Measurements from ENCODE around the gene RASAL1.

Gene RASAL1

DNA sequence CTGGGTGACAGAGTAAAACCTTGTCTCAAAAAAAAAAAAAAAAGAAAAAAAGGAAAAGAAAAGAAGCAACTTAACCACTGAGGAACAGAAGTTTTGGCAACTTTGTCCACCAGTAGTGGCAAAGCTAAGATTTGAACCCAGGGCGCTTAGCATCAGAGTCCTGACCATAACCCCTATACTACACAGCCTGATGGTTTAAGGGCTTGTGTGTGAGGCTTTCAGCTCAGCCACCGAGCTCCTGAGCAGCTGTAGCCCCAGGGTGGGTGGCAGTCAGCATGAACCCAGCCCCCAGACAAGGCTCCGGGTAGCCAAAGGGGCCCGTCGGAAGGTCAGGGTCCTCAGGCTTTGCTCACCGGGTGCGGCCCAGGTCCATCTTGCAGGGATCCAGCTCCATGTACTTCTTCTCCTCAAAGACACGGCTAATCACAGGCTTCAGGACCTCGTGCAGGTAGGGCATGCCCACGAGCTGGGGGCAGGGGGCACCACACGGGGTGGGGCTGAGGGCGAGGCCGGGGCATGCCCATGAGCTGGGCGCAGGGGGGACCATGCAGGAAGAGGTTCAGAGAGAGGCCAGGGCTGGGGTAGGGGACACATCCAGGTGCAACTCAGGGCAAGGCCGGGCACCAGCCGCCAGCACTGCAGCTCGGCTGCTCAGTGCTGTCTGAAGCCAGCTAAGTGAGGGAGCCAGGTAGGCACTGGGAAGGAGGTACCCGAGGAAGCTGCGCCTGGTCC, 20.9 kb downstream of the RASAL1 start:
- no peak for DNase-seq

DNA sequence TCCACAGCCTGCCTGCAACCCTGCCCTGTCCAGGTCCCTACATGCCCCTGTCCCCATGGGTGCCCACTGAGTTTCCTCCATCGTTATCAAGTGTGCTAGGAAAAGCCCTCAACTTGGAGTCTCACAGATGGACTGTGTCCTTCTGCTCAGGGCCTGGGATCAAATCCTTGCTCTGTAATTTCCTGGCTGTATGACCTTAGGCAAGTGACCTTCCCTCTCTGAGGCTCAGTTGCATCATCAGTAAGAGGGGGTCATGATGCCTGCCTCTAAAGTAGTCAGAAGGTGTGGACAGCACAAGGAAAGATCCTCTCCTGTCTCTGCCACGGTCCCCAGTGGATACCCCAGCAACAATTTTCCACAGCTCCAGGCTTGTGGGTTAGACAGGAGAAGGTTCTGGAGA, 22.2 kb downstream of the RASAL1 start:
- no peak for DNase-seq

DNA sequence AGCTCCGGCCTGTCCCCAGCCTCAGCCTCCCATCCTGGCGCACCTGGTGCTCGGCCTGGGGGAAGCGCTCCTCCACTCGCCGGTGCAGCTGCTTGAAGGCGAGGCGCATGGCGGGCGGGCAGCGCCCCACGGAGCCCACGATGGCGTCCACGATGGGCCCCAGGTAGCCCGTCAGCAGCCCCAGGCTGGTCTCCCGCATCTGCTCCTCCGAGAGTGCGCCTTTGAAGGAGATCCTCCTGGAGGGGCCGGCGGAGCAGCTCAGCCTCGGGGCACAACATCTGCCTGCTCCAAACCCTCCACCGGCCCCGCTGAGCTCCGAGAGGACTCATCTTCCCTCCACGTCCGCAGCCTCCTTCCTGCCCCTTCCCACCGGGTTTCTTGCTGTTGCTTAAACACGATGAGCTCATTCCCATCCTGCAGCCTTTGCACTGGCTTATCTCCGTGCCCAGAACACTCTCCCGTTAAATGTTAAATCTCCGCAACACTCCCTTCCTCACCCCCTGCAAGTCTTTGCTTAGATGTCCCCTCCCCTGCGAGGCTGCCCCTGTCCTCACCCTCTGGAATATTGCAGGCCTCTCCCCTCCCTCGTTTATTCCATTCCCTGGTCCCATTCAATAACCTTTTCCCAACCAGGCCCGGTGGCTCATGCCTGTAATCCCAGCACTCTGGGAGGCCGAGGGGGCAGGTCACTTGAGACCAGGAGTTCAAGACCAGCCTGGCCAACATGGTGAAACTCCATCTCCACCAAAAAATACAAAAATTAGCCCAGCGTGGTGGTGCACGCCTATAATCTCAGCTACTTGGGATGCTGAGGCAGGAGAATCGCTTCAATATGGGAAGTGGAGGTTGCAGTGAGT, 23.3 kb downstream of the RASAL1 start:
- DNase-seq = no peak

DNA sequence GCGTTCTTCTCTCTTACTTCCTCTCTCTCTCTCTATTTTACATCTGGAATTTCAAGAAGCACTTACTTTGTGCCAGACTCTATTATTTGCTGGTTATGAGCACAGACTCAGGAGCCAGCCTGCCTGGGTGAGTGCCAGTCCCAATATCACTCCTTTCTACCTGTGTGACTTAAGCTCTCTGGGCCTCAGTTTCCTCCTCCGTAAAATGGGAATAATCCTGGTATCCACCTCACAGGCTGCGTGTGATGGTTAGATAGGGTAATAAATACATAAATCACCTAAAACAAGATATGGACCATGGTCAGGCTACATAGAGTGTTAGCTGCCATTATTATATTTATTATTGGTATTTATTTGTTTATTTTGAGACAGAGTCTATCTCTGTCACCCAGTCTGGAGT, 24.3 kb downstream of the RASAL1 start:
- DNase-seq = no peak

DNA sequence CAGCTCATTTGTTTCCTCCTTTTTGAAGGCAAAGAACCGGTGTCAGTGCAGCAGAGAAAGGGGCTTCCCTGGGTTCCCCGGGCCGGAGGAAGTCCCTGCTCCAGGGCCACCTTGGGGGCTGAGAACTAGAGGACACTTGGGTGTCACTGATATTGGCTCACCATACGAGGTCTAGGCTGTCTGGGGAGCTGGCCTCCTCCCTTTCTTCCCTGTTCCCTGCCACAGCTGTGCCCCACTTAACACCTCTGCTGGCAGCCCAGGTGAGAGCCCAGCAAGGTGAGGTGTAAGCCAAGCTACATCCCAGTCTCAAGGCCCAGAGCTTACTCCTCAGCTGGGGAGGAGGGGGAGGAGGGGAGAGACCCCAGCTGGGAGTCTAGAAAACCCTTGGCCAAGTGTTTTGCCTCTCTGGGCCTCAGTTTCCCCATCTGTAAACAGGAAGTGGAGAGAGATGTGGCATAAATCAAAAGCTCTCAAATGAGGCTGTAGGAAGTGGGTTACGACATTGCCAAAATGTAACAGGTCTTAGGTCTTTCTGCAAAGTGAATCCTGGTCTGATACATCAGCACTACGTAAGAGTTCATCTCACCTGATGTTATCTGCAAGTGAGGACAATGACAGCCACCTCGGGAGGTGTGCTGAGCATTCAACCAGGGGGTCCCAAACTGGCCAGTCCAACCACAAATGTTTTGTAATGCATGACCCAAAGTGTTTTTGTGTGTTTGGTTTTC, 25.5 kb downstream of the RASAL1 start:
- no peak for DNase-seq

DNA sequence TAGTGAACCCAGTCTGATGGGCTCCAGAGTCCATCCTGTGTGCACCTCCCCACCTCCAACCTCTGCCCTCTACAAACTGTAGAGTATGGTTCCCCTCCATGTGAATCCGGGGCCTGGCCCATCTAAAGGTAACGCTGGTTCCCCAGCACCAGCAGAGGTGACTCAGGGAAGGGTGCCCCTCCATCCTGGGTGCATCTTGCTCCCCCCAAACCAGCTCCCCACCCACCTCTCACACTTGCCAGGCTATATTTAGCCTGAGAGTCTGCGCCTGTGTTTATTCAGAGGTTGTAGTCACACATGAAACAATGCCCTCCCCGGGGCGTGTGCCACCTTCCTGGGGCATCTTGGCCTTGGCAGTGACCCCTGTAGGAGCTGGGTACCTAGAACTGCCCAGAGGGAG, 26.2 kb downstream of the RASAL1 start:
- DNase-seq = no peak

DNA sequence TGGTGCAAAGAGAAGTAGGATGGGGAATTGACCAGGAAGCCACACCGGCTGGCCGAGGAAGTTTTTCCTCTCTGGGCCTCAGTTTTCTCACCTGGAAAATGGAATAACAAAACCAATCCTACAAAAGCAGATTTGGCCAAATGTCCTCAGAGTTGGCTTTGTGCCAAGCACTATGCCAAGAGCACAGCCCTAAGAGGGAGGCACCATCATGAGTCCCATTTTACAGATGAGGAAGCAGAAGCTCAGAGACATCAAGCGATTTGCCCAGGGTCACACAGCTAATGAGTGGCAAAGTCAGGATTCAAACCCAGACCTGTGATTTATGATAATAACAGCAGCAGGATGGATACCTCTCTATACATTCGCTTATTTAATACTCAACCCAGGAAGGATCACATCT, 27.3 kb downstream of the RASAL1 start:
- no peak for DNase-seq

DNA sequence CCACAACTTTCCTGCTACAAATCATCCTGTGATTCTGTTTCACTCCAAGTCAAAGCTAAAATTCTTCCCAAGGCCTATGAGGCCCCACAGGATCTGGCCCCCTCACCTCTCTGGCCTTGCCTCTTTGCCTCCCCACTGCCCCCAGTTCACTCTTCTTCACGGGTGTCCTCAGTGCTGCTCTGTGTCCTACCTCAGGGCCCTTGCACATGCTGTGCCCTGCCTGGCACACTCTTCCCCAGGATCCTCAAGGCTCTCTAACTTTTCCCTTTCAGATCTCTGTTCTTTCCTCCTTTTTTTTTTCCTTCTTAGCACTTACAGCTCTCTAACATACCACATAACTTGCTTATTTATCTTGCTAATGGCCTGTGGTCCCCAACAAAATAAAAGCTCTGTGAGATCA, 29.2 kb downstream of the RASAL1 start:
- DNase-seq = no peak

DNA sequence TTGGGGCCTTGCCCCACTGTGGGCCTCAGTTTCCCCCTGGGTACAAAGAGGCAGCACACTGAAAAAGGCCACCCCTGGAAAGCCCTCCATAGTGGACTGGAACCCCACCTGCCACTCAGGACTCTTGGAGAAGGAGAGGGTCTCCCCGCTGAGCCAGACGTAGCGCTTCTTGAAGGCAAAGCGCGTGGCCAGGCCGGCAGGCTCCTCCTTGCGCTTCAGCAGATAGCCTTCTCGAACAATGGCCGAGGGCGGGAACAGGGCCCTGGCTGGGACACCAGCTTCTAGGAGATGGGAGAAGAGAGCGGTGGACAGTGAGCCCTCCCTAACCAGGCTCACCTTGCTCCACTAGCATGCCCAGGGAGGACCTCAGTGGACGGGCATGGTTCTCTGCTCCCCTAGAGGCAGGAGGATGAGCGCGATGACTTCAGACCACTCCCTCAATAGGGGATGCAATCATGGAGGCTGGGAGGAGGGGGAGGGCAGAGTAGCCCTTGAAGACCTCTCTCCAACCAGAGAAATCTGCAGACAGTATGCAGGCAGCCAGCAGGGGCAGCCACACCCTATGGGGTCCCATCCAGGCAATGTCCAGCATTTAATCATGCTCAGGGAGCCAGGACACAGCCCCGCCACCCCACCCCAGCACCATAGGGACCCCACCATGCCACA, 29.8 kb downstream of the RASAL1 start:
- no peak for DNase-seq

DNA sequence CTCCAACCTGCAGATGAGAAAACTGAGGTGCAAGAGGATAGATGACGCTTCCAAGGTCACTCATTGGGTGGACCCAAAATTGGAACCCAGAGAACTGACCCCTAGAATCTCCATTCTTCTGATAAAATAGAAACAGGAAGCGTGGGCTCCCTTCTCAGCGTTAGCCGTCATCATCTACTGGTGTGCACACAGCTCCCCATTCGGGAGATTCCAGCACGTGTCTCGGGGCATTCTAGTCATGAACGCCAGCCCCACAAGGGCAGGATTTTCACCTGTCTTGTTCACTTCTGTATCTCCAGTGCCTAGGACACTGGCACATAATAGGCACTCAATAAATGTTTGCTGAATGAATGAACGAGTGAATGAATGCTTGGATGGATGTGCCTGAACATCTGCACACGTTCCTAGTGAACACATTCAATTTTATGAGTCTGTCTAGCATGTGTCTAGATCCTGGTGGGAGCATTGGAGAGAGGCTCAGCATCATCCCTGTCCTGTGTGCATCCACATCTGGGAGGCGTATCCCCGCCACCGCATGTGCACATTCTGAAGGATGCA, 30.5 kb downstream of the RASAL1 start:
- DNase-seq = no peak

DNA sequence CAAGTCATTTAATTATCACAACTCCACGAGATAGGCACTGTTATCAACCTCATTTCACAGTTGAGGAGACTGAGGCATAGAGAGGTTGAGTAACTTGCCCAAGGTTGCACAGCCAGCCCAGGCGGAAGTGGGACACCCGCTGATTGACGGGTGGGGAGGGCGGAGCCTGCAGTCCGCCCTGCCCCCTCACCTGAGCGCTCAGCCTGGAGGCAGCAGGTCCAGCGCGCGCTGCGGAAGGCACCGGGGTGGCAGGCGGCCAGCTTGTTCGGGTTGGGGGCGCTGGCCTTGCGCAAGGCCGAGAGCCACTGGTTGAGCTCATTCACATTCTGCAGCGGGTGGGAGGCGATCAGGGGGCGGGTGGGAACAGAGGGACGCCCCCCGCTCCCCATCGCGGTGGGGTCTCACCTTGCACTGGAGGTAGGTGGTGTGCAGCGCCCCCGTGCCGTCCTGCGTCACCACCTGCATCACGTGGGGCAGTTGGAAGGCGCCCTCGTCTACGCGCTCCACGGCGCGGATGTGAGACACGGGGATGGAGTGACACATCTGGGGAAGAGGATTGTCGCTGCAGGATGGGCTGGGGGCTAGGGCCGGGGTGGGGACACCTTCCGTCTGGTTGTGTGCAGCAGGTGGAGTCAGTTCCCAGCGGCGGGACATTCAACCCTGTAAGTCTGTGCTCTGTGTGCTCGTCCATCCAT, 31.7 kb downstream of the RASAL1 start:
- DNase-seq = no peak

DNA sequence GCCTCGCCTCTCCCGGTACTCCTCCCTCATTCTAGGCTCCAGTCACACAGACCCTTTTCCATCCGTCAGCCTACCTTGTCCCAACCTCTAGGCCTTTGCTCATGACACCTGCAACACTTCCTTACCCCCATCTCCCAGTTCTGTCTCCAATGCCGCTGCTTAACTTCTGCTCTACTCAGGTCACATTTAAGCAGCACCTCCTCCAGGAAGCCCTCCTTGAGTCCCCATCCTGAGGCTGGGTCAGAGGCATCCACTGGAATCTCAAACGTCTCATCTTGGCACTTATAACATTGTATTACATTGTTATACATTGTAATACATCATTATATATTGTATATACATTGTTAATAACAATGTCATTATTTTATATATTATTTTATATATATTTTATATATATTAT, 32.8 kb downstream of the RASAL1 start:
- DNase-seq = no peak

DNA sequence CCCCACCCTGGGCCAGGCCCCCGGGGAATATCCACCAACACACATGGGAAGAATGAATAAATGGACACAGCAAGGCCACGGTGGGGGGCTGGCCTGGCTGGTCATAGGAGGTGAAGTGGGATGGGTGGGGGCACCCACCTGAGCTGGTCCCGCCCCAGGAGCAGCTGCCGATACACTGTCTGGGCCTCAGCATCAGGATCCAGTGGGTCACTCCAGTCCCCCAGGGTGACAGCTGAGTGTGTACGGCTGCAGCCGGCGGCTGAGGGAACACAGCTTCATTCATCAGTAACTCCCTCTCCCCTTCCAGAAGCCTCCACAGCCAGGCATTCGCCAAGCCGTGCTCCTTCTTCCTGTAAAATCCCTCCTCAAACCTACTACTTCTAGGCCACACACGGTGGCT, 33.8 kb downstream of the RASAL1 start:
- no peak for DNase-seq

DNA sequence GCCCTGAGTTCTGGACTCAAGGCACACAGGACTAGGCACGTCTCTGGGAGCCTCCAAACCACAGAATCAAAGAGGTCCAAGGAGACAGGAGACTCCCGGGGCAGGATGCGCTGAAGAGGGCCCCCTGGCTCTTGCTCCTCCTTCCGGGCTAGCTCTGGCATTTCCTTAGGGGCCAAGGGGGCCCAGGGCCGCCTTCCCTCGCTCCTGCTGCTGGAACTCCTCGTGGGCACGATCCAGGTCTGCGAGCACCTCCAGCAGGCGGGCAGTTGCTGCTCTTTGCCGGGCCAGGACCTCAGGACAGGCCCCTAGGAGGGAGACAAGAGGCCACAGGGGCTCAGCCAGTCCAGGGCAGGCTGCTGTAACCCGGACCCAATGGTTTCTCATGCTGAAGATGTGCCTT, 35.8 kb downstream of the RASAL1 start:
- DNase-seq = no peak

DNA sequence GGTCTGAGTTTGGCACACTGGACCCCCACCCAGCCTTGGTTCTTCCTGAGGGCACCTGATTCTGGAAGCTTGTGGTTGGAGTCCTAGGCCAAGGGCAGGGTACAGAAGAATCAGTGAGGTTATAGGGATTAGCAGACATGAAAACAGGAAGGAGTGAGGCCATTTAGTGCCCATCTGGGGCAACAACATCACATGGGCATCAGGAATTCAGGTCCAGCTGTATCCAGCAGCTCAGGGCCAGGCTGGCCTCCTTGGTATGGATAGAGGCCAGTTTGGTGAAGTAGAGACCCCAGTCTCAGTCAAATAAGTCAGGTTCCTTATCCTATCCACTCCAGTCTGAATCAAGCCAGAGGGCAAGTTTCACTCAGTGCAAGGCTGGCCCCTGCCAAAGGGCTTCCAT, 36.2 kb downstream of the RASAL1 start:
- DNase-seq = no peak

DNA sequence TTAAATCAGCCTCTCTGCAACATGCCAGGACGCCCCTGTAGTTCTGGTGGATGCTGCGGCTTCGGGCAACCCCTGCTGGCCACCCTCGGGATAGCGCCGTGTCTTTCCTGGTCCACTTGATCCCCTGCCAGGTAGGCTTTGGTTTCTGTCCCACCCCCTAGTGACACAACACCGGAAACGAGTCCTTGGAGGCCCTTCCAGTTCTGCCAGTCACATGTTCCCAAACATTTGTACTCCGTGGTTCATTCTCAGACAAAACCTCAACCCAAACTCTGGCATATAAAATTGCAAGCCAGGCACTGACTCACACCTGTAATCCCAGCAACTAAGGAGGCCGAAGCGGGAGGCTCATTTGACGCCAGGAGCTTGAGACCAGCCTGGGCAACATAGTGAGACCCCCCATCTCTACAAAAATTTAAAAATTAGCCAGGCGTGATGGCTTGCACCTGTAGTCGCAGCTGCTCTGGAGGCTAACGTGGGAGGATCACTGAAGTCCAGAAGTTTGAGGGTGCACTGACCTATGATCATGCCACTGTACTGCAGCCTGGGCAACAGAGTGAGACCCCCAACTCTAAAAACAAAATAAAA, 37.0 kb downstream of the RASAL1 start:
- DNase-seq = peak; percentile 74

DNA sequence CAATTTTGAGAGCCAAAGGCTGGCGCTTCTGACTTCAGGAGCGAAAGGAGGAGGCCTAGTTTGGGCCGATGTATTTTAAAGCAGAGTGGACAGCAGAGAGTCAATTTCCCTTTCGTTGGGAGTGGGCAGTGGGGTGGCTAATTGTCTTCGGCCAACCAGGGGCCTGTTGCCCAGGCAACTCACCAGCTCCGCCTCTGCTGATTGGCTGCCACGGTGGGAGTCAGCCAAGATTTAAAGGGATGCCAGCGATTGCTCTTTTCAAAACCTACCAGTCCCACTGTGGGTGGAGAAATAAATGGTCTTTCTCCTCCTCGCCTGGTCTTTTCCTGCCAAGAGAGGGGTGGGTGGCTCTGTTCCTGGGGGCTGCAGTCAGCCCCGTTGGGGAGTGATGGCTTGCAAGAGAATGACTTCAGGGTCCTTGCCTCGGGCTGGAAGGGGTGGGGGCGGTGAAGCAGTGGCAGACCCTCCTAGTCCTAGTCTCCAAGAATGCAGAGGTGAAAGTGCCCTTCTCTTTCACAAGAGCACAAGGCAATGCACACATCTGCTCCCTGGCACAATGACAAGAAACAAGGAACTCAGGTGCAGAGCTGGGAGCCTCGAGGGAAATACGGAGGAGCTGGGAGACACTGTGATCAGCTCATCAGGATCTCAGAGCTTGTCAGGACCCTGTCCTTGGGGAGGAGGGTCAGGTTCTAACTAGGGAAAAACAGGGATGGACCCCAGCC, 37.7 kb downstream of the RASAL1 start:
- peak; percentile 64 for DNase-seq

DNA sequence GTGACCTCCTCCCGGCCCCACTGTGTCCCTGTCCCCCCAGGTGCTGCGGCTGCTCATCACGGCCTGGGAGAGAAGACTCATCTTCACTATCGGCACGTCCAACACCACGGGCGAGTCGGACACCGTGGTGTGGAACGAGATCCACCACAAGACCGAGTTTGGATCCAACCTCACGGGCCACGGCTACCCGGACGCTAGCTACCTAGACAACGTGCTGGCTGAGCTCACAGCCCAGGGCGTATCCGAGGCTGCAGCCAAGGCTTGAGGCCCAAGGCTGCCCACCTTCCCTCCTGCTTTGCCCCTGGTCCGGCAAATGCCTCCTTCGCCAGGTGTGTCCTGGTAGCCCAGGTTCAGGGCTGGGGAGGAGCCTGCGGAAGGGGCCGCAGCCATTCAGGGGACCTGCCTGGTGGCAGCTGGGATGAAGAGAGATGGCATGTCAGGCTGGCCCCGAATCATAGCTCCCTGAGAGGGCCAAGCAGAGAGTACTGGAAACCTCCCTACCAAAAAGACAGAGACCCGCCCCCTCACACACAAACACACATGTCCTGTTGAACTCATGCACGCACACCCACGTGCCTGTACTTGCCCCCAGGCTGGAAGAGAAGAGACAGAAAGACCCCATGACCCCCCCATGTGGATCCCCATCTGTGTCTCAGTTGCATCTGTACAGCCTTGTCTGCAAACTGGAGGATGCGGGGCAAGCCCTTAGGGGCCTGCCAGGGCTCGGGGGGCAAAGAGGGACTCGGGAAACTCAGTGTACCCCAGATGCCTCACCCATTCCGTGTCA, 38.7 kb downstream of the RASAL1 start:
- DNase-seq = peak; percentile 20

DNA sequence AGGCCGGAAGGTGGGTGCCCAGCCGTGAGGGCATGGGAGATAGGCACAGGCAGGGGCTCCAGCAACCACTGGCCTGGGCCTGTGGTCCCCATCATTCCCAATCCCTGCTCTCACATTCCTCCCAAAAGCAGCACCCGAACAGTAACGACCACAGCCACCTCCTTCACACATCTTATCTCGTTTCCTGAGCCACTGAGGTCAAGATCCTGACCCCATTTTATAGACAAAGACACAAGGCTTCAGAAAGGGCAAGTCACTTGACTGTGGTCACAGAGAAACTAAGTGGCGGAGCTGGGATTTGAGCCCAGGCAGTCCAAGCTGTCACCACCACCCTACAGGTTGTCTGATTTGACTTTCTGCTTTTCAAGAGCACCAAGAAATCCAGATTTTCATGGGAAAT, 40.2 kb downstream of the RASAL1 start:
- DNase-seq = no peak

DNA sequence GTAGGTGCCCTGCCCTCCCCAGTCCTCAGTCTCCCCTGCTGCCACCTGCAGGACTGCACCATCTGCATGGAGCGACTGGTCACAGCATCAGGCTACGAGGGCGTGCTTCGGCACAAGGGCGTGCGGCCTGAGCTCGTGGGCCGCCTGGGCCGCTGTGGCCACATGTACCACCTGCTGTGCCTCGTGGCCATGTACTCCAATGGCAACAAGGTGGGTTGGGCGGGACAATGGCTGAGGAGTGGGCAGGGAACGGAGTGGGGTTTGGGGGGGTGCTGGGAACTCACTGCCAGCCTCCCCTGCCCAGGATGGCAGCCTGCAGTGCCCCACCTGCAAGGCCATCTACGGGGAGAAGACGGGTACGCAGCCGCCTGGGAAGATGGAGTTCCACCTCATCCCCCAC, 40.8 kb downstream of the RASAL1 start:
- no peak for DNase-seq
